H9 (cell line): ENCODE measurements around the gene CCM2L. TPM values are rescaled to one million over a fixed set of nuclear protein-coding genes. Genes with fewer than 3 reads are reported as not detected.
A peak's percentile ranks its signal among the peaks of the same experiment; 100 is the strongest.

Source experiments
- DNase-seq: peaks from one replicate; pipeline ENCODE4 v3.0.0-alpha.2; 2017
- H2AFZ ChIP-seq: one replicate; pipeline ENCODE4 v1.6.1; 2013; ENCODE audit warnings: mild to moderate bottlenecking, low read length, control low read depth, moderate library complexity
- H2AK5ac ChIP-seq: 2 replicates; pipeline ENCODE4 v1.6.1; 2013; ENCODE audit warnings: low read length, control low read depth, mixed read lengths; ENCODE audit not compliant: insufficient read length
- H2BK120ac ChIP-seq: one replicate; pipeline ENCODE4 v1.6.1; 2013; ENCODE audit warnings: low read depth, mild to moderate bottlenecking, low read length, control low read depth, inconsistent platforms; ENCODE audit not compliant: poor library complexity, severe bottlenecking
- H2BK12ac ChIP-seq: 2 replicates; pipeline ENCODE4 v1.6.1; 2013; ENCODE audit warnings: low read length, control low read depth, mixed read lengths, low read depth; ENCODE audit not compliant: insufficient read length
- H2BK15ac ChIP-seq: 2 replicates; pipeline ENCODE4 v1.6.1; 2013; ENCODE audit warnings: low read depth, low read length, control low read depth
- H2BK20ac ChIP-seq: one replicate; pipeline ENCODE4 v1.6.1; 2013; ENCODE audit warnings: low read depth, mild to moderate bottlenecking, low read length, control low read depth, inconsistent platforms; ENCODE audit not compliant: poor library complexity, severe bottlenecking
- H2BK5ac ChIP-seq: 2 replicates; pipeline ENCODE4 v1.6.1; 2013; ENCODE audit warnings: low read length, control low read depth, mixed read lengths; ENCODE audit not compliant: insufficient read length
- H3K14ac ChIP-seq: 2 replicates; pipeline ENCODE4 v1.6.1; 2013; ENCODE audit warnings: low read length, control low read depth; ENCODE audit not compliant: insufficient read depth
- H3K18ac ChIP-seq: 2 replicates; pipeline ENCODE4 v1.6.1; 2013; ENCODE audit warnings: low read depth, mild to moderate bottlenecking, mixed read lengths, low read length, control low read depth; ENCODE audit not compliant: insufficient read length
- H3K23ac ChIP-seq: 2 replicates; pipeline ENCODE4 v1.6.1; 2013; ENCODE audit warnings: low read length, control low read depth, mixed read lengths, low read depth; ENCODE audit not compliant: insufficient read length
- H3K23me2 ChIP-seq: 2 replicates; pipeline ENCODE4 v1.6.1; 2013; ENCODE audit warnings: low read depth, mild to moderate bottlenecking, mixed read lengths, low read length, control low read depth; ENCODE audit not compliant: insufficient read length, poor library complexity, severe bottlenecking
- H3K27ac ChIP-seq: 2 replicates; pipeline ENCODE4 v1.5.1; 2013; ENCODE audit warnings: low read length, control low read depth, mixed read lengths, low read depth; ENCODE audit not compliant: insufficient read length
- H3K27me3 ChIP-seq: 2 replicates; pipeline ENCODE4 v1.6.1; 2013; ENCODE audit warnings: low read length, control low read depth, inconsistent platforms; ENCODE audit not compliant: insufficient read depth
- H3K4ac ChIP-seq: 2 replicates; pipeline ENCODE4 v1.6.1; 2013; ENCODE audit warnings: low read depth, mild to moderate bottlenecking, control low read depth, inconsistent platforms, low read length, moderate library complexity
- H3K4me1 ChIP-seq: 2 replicates; pipeline ENCODE4 v1.6.1; 2013; ENCODE audit warnings: low read length, control low read depth, inconsistent platforms; ENCODE audit not compliant: insufficient read depth
- H3K4me2 ChIP-seq: 2 replicates; pipeline ENCODE4 v1.6.1; 2013; ENCODE audit warnings: low read length, control low read depth, mixed read lengths; ENCODE audit not compliant: insufficient read length, insufficient read depth
- H3K56ac ChIP-seq: 2 replicates; pipeline ENCODE4 v1.6.1; 2013; ENCODE audit warnings: low read depth, mild to moderate bottlenecking, mixed read lengths, low read length, control low read depth; ENCODE audit not compliant: insufficient read length
- H3K79me1 ChIP-seq: 2 replicates; pipeline ENCODE4 v1.6.1; 2013; ENCODE audit warnings: low read depth, mild to moderate bottlenecking, moderate library complexity, low read length, control low read depth, inconsistent platforms; ENCODE audit not compliant: insufficient read depth, poor library complexity, severe bottlenecking
- H3K79me2 ChIP-seq: 2 replicates; pipeline ENCODE4 v1.6.1; 2013; ENCODE audit warnings: low read length, control low read depth, inconsistent platforms; ENCODE audit not compliant: insufficient read depth
- H3K9ac ChIP-seq: 2 replicates; pipeline ENCODE4 v1.6.1; 2013; ENCODE audit warnings: low read length, control low read depth, mixed read lengths; ENCODE audit not compliant: insufficient read length; ENCODE audit errors: extremely low read depth
- H3K9me3 ChIP-seq: one replicate; pipeline ENCODE4 v1.6.1; 2013; ENCODE audit warnings: low read depth, low read length, inconsistent platforms; ENCODE audit not compliant: control insufficient read depth
- H3T11ph ChIP-seq: one replicate; pipeline ENCODE4 v1.6.1; 2013; ENCODE audit warnings: mild to moderate bottlenecking, low read length, control low read depth, inconsistent platforms
- H4K20me1 ChIP-seq: one replicate; pipeline ENCODE4 v1.6.1; 2013; ENCODE audit not compliant: control insufficient read depth, insufficient read length, insufficient read depth
- H4K5ac ChIP-seq: 2 replicates; pipeline ENCODE4 v1.6.1; 2013; ENCODE audit warnings: low read depth, mild to moderate bottlenecking, mixed read lengths, low read length, control low read depth; ENCODE audit not compliant: insufficient read length
- H4K8ac ChIP-seq: replicated peaks from 2 replicates; pipeline ENCODE4 v1.6.1; 2013; ENCODE audit warnings: low read length, control low read depth, mixed read lengths, low read depth; ENCODE audit not compliant: insufficient read length
- H4K91ac ChIP-seq: 2 replicates; pipeline ENCODE4 v1.6.1; 2013; ENCODE audit warnings: low read depth, mild to moderate bottlenecking, moderate library complexity, mixed read lengths, low read length, control low read depth; ENCODE audit not compliant: insufficient read length
- H3K27ac Mint-ChIP-seq, 3 experiments: 2 replicates in 2 of 3; 3 replicates in 1 of 3; pipeline ENCODE4 v1.8.0; 2020 to 2021; ENCODE audit warnings: mixed read lengths in 3 of 3, mild to moderate bottlenecking in 1 of 3, moderate library complexity in 1 of 3
- H3K27me3 Mint-ChIP-seq: 2 replicates; pipeline ENCODE4 v1.8.0; 2021; ENCODE audit warnings: low read depth, mild to moderate bottlenecking, moderate library complexity, mixed read lengths
- H3K36me3 Mint-ChIP-seq, 3 experiments: 2 replicates in 2 of 3; 3 replicates in 1 of 3; pipeline ENCODE4 v1.8.0; 2020 to 2021; ENCODE audit warnings: low read depth in 3 of 3, mixed read lengths in 3 of 3; ENCODE audit not compliant: insufficient read depth in 1 of 3
- H3K4me1 Mint-ChIP-seq, 2 experiments: 2 replicates each; pipeline ENCODE4 v1.8.0; 2020; ENCODE audit warnings: mixed read lengths in 2 of 2
- H3K4me3 Mint-ChIP-seq, 2 experiments: 2 replicates in 1 of 2; 3 replicates in 1 of 2; pipeline ENCODE4 v1.8.0; 2020 to 2021; ENCODE audit warnings: mild to moderate bottlenecking in 2 of 2, mixed read lengths in 2 of 2, moderate library complexity in 1 of 2
- H3K9me3 Mint-ChIP-seq, 2 experiments: 2 replicates in 1 of 2; 3 replicates in 1 of 2; pipeline ENCODE4 v1.8.0; 2020; ENCODE audit warnings: mild to moderate bottlenecking in 2 of 2, mixed read lengths in 2 of 2, moderate library complexity in 1 of 2
- CTCF ChIP-seq: fragments of 200-600 bp; sonication (generic); conservative IDR thresholded peaks from 3 replicates; pipeline ENCODE4 v1.8.0; 2021; ENCODE audit warnings: antibody characterized with exemption, mild to moderate bottlenecking
- WGBS: extraction: QIAGEN DNeasy Blood & Tissue Kit; methylation state at CpG from one replicate; pipeline ENCODE4 v1.1.7; 2013; ENCODE audit warnings: missing lambda C conversion rate, low lambda C conversion rate, mixed read lengths; ENCODE audit not compliant: insufficient read length; ENCODE audit errors: extremely low coverage; 5-methylcytosine and 5-hydroxymethylcytosine counted together
- total RNA-seq: library from RNA; stranded (reverse); gene quantifications from 2 replicates; pipeline ENCODE4 v1.2.1, GENCODE V29; 2021

CCM2L gene
- total RNA-seq, 1 experiment from 2014 or later: 4.6 TPM

- peaks cover 42% of the 10 kb centered on the region for H3K27me3 Mint-ChIP-seq
- Histone ChIP-seq H3K4me1 (peaks cover 2% of the 10 kb centered on the region; the same call in 1 of the 2 replicates), H3K79me1 (no peaks in the 10 kb centered on the region), H3K23ac (no peak overlapping the region), H4K5ac (no peak overlapping the region), H3K27me3 (no peaks in the 10 kb centered on the region), H2AFZ (peak overlapping the region; percentile 87), H3T11ph (no peak overlapping the region), H4K91ac (no peak overlapping the region), H3K27ac (no peak overlapping the region), H2AK5ac (no peak overlapping the region), H3K56ac (no peak overlapping the region), H3K23me2 (peaks cover 7% of the 10 kb centered on the region), H3K4me2 (peak overlapping the region; percentile 80), H2BK15ac (no peak overlapping the region), H3K79me2 (no peaks in the 10 kb centered on the region), H4K8ac (no peak overlapping the region), H2BK12ac (no peak overlapping the region), H3K4ac (no peak overlapping the region), H3K9me3 (no peaks in the 10 kb centered on the region), H3K18ac (peak overlapping the region; percentile 95), H2BK5ac (no peak overlapping the region), H2BK120ac (no peak overlapping the region), H2BK20ac (no peak overlapping the region), H3K9ac (peak overlapping the region; percentile 43), H4K20me1 (no peaks in the 10 kb centered on the region), H3K14ac (peak overlapping the region; percentile 89; the same call in 1 of the 2 replicates)
- H3K4me1 Mint-ChIP-seq: peaks cover 24 to 25% of the 10 kb centered on the region in 2 experiments
- peaks cover 0 to 6% (median 5%) of the 10 kb centered on the region in 3 experiments; a peak in 4 of 7 replicates for H3K36me3 Mint-ChIP-seq
- DNase-seq: peak; percentile 96
- H3K9me3 Mint-ChIP-seq: no peaks in the 10 kb centered on the region
- H3K4me3 Mint-ChIP-seq: peak overlapping the region; percentile 89 to 95
- no peak; the same call in 2 of the 3 replicates for TF ChIP-seq CTCF
- WGBS: no CpG with 5 or more reads among the region's 67 CpGs
- H3K27ac Mint-ChIP-seq: peak overlapping the region; percentile 96 to 98 (median 97)
These were observed 8.3 kb downstream of the CCM2L start for GRCh38 chr20:32018269-32019155.
